ENCODE data around the gene BARX2.

BARX2 gene

GRCh38 chr11:129386795-129387397, 11.2 kb downstream of the BARX2 start:
- H3K27ac ChIP-seq (ENCODE audit: low read depth, low read length, severe bottlenecking): no peak overlapping the region
- no peak overlapping the region for H3K4me3 ChIP-seq (ENCODE audit: extremely low read depth, insufficient read depth, low read length, poor library complexity, severe bottlenecking)
- H3K9me3 ChIP-seq (ENCODE audit: control insufficient read depth, low read length): no peaks in the 10 kb centered on the region
- H3K4me1 ChIP-seq (ENCODE audit: control insufficient read depth, insufficient read depth, low read length, poor library complexity, severe bottlenecking): peaks cover 18% of the 10 kb centered on the region
- no peaks in the 10 kb centered on the region for H3K36me3 ChIP-seq (ENCODE audit: control insufficient read depth, insufficient read depth, low read length)
- WGBS, 2 experiments (ENCODE audit: insufficient coverage in 2 of 2): 87% methylated on average over 9 to 10 of the region's 11 CpGs

- Histone ChIP-seq H3K4me1 (ENCODE audit: control insufficient read depth, insufficient read depth, low read length, poor library complexity, severe bottlenecking) (peaks cover 18% of the 10 kb centered on the region), H3K4me3 (ENCODE audit: extremely low read depth, insufficient read depth, low read length, poor library complexity, severe bottlenecking) (no peak overlapping the region), H3K36me3 (ENCODE audit: control insufficient read depth, insufficient read depth, low read length) (no peaks in the 10 kb centered on the region), H3K9me3 (ENCODE audit: control insufficient read depth, low read length) (no peaks in the 10 kb centered on the region), H3K27ac (ENCODE audit: low read depth, low read length, severe bottlenecking) (no peak overlapping the region)
- WGBS, 2 experiments (ENCODE audit: insufficient coverage in 2 of 2): no CpG with 5 or more reads among the region's 1 CpG
These were observed 11.8 kb downstream of the BARX2 start for GRCh38 chr11:129387434-129387833.

- no peaks in the 10 kb centered on the region for H3K36me3 ChIP-seq (ENCODE audit: control insufficient read depth, insufficient read depth, low read length)
- H3K27ac ChIP-seq (ENCODE audit: low read depth, low read length, severe bottlenecking): no peak overlapping the region
- no peak overlapping the region for H3K4me3 ChIP-seq (ENCODE audit: extremely low read depth, insufficient read depth, low read length, poor library complexity, severe bottlenecking)
- no CpG with 5 or more reads among the region's 2 CpGs for WGBS, 2 experiments (ENCODE audit: insufficient coverage in 2 of 2)
- peaks cover 18% of the 10 kb centered on the region for H3K4me1 ChIP-seq (ENCODE audit: control insufficient read depth, insufficient read depth, low read length, poor library complexity, severe bottlenecking)
- no peaks in the 10 kb centered on the region for H3K9me3 ChIP-seq (ENCODE audit: control insufficient read depth, low read length)
These were observed 13.2 kb downstream of the BARX2 start for GRCh38 chr11:129388824-129389223.

- H3K36me3 ChIP-seq (ENCODE audit: control insufficient read depth, insufficient read depth, low read length): no peaks in the 10 kb centered on the region
- H3K9me3 ChIP-seq (ENCODE audit: control insufficient read depth, low read length): no peaks in the 10 kb centered on the region
- peaks cover 18% of the 10 kb centered on the region for H3K4me1 ChIP-seq (ENCODE audit: control insufficient read depth, insufficient read depth, low read length, poor library complexity, severe bottlenecking)
- H3K4me3 ChIP-seq (ENCODE audit: extremely low read depth, insufficient read depth, low read length, poor library complexity, severe bottlenecking): no peak overlapping the region
- WGBS, 2 experiments (ENCODE audit: insufficient coverage in 2 of 2): 85 to 97% methylated on average over 2 to 4 of the region's 4 CpGs
- no peak overlapping the region for H3K27ac ChIP-seq (ENCODE audit: low read depth, low read length, severe bottlenecking)
These were observed 14.7 kb downstream of the BARX2 start for GRCh38 chr11:129390303-129390821.

GRCh38 chr11:129391360-129391759, 15.7 kb downstream of the BARX2 start:
- Histone ChIP-seq H3K4me1 (ENCODE audit: control insufficient read depth, insufficient read depth, low read length, poor library complexity, severe bottlenecking) (peaks cover 18% of the 10 kb centered on the region), H3K9me3 (ENCODE audit: control insufficient read depth, low read length) (no peaks in the 10 kb centered on the region), H3K4me3 (ENCODE audit: extremely low read depth, insufficient read depth, low read length, poor library complexity, severe bottlenecking) (no peak overlapping the region), H3K36me3 (ENCODE audit: control insufficient read depth, insufficient read depth, low read length) (no peaks in the 10 kb centered on the region), H3K27ac (ENCODE audit: low read depth, low read length, severe bottlenecking) (no peak overlapping the region)
- 86 to 97% methylated on average over 4 to 5 of the region's 5 CpGs for WGBS, 2 experiments (ENCODE audit: insufficient coverage in 2 of 2)

- no peak overlapping the region for H3K27ac ChIP-seq (ENCODE audit: low read depth, low read length, severe bottlenecking)
- WGBS, 2 experiments (ENCODE audit: insufficient coverage in 2 of 2): 96 to 100% methylated on average over 2 to 4 of the region's 6 CpGs
These were observed 16.2 kb downstream of the BARX2 start for GRCh38 chr11:129391821-129392220.

GRCh38 chr11:129392995-129393394, 17.3 kb downstream of the BARX2 start:
- H3K9me3 ChIP-seq (ENCODE audit: control insufficient read depth, low read length): no peaks in the 10 kb centered on the region
- no peak overlapping the region for H3K27ac ChIP-seq (ENCODE audit: low read depth, low read length, severe bottlenecking)
- peaks cover 3% of the 10 kb centered on the region for H3K4me1 ChIP-seq (ENCODE audit: control insufficient read depth, insufficient read depth, low read length, poor library complexity, severe bottlenecking)
- no peaks in the 10 kb centered on the region for H3K36me3 ChIP-seq (ENCODE audit: control insufficient read depth, insufficient read depth, low read length)
- WGBS, 2 experiments (ENCODE audit: insufficient coverage in 2 of 2): no CpG with 5 or more reads among the region's 1 CpG
- H3K4me3 ChIP-seq (ENCODE audit: extremely low read depth, insufficient read depth, low read length, poor library complexity, severe bottlenecking): no peak overlapping the region

More at GRCh38 chr11:129391821-129392220, 16.2 kb downstream of the BARX2 start:
- Histone ChIP-seq H3K36me3 (ENCODE audit: control insufficient read depth, insufficient read depth, low read length) (no peaks in the 10 kb centered on the region), H3K4me3 (ENCODE audit: extremely low read depth, insufficient read depth, low read length, poor library complexity, severe bottlenecking) (no peak overlapping the region), H3K9me3 (ENCODE audit: control insufficient read depth, low read length) (no peaks in the 10 kb centered on the region), H3K4me1 (ENCODE audit: control insufficient read depth, insufficient read depth, low read length, poor library complexity, severe bottlenecking) (peaks cover 14% of the 10 kb centered on the region)

- H3K27ac ChIP-seq (ENCODE audit: low read depth, low read length, severe bottlenecking): no peak overlapping the region
- no peaks in the 10 kb centered on the region for H3K9me3 ChIP-seq (ENCODE audit: control insufficient read depth, low read length)
- H3K4me3 ChIP-seq (ENCODE audit: extremely low read depth, insufficient read depth, low read length, poor library complexity, severe bottlenecking): no peak overlapping the region
- H3K36me3 ChIP-seq (ENCODE audit: control insufficient read depth, insufficient read depth, low read length): no peaks in the 10 kb centered on the region
- no peaks in the 10 kb centered on the region for H3K4me1 ChIP-seq (ENCODE audit: control insufficient read depth, insufficient read depth, low read length, poor library complexity, severe bottlenecking)
- 80 to 83% methylated on average over 1 of the region's 3 CpGs for WGBS, 2 experiments (ENCODE audit: insufficient coverage in 2 of 2)
These were observed 19.1 kb downstream of the BARX2 start for GRCh38 chr11:129394709-129395108.

- no peak overlapping the region for H3K27ac ChIP-seq (ENCODE audit: low read depth, low read length, severe bottlenecking)
These were observed 19.8 kb downstream of the BARX2 start for GRCh38 chr11:129395432-129395831.

GRCh38 chr11:129395883-129396282, 20.2 kb downstream of the BARX2 start:
- Histone ChIP-seq H3K4me1 (ENCODE audit: control insufficient read depth, insufficient read depth, low read length, poor library complexity, severe bottlenecking) (no peaks in the 10 kb centered on the region), H3K4me3 (ENCODE audit: extremely low read depth, insufficient read depth, low read length, poor library complexity, severe bottlenecking) (no peak overlapping the region)
- 86 to 92% methylated on average over 4 to 6 of the region's 7 CpGs for WGBS, 2 experiments (ENCODE audit: insufficient coverage in 2 of 2)

More at GRCh38 chr11:129395432-129395831, 19.8 kb downstream of the BARX2 start:
- Histone ChIP-seq H3K36me3 (ENCODE audit: control insufficient read depth, insufficient read depth, low read length) (no peaks in the 10 kb centered on the region), H3K4me3 (ENCODE audit: extremely low read depth, insufficient read depth, low read length, poor library complexity, severe bottlenecking) (no peak overlapping the region), H3K4me1 (ENCODE audit: control insufficient read depth, insufficient read depth, low read length, poor library complexity, severe bottlenecking) (no peaks in the 10 kb centered on the region), H3K9me3 (ENCODE audit: control insufficient read depth, low read length) (no peaks in the 10 kb centered on the region)
- WGBS, 2 experiments (ENCODE audit: insufficient coverage in 2 of 2): 77 to 83% methylated on average over 2 to 3 of the region's 9 CpGs

GRCh38 chr11:129396454-129396853, 20.8 kb downstream of the BARX2 start:
- Histone ChIP-seq H3K4me1 (ENCODE audit: control insufficient read depth, insufficient read depth, low read length, poor library complexity, severe bottlenecking) (no peaks in the 10 kb centered on the region), H3K27ac (ENCODE audit: low read depth, low read length, severe bottlenecking) (no peak overlapping the region), H3K4me3 (ENCODE audit: extremely low read depth, insufficient read depth, low read length, poor library complexity, severe bottlenecking) (no peak overlapping the region), H3K9me3 (ENCODE audit: control insufficient read depth, low read length) (no peaks in the 10 kb centered on the region), H3K36me3 (ENCODE audit: control insufficient read depth, insufficient read depth, low read length) (no peaks in the 10 kb centered on the region)
- 80 to 88% methylated on average over 1 to 2 of the region's 3 CpGs for WGBS, 2 experiments (ENCODE audit: insufficient coverage in 2 of 2)

More at GRCh38 chr11:129395883-129396282, 20.2 kb downstream of the BARX2 start:
- no peaks in the 10 kb centered on the region for H3K36me3 ChIP-seq (ENCODE audit: control insufficient read depth, insufficient read depth, low read length)
- H3K27ac ChIP-seq (ENCODE audit: low read depth, low read length, severe bottlenecking): no peak overlapping the region
- H3K9me3 ChIP-seq (ENCODE audit: control insufficient read depth, low read length): no peaks in the 10 kb centered on the region
